ENCODE data around the gene GPX4. TPM values are rescaled to one million over a fixed set of nuclear protein-coding genes. Genes with fewer than 3 reads are reported as not detected.
A peak's percentile ranks its signal among the peaks of the same experiment; 100 is the strongest.

Gene GPX4
- total and polyA plus RNA-seq, 2 of the 13 experiments (the other 11 are each of a cell fraction or from before 2014, with no cell fraction given): 535 to 613 TPM

DNA sequence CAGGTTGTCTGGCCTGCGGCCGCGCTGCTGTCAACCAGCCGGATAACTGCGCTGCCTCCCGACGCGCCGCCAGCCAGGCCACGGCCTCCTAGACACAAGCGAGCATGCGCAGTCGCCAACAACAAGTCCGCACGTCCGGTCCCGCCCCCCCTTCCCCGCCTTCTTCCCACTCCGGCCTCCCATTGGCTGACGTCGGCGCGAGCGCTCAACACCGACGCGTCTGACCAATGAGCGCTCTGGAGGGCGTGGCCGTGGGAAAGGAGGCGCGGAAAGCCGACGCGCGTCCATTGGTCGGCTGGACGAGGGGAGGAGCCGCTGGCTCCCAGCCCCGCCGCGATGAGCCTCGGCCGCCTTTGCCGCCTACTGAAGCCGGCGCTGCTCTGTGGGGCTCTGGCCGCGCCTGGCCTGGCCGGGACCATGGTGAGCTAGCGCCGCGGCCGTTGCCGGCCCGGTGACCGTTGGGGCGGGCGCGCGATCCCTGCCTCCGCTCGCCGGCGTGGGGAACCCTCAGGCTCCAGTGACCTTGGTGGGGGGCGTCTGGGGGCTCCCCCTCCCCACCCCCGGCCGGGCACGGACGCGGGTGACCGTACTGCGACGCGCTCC, at the start of gene GPX4 (continued):
- TF ChIP-seq MTA3 (CRISPR knock-in tag; IDR thresholded peaks at IDR 0.05) (no peak), ZKSCAN5 (CRISPR knock-in tag; IDR thresholded peaks at IDR 0.05) (no peak), SRY (CRISPR knock-in tag; IDR thresholded peaks at IDR 0.05) (peak; percentile 82; the same call in 1 of the 2 replicates), TIGD3 (CRISPR knock-in tag; IDR thresholded peaks at IDR 0.05; ENCODE audit: borderline replicate concordance) (no peak), ZNF747 (CRISPR knock-in tag; IDR thresholded peaks at IDR 0.05; ENCODE audit: borderline replicate concordance) (no peak; the same call in 1 of the 2 replicates), MAZ (IDR thresholded peaks at IDR 0.05; ENCODE audit: borderline replicate concordance, low read depth, low read length) (no peak), MAZ (CRISPR knock-in tag; IDR thresholded peaks at IDR 0.05; ENCODE audit: low read depth) (peak; percentile 65; the same call in 1 of the 2 replicates), ZNF839 (CRISPR knock-in tag; IDR thresholded peaks at IDR 0.05; ENCODE audit: borderline replicate concordance) (no peak), ZNF12 (CRISPR knock-in tag; IDR thresholded peaks at IDR 0.05) (no peak), SIN3A (IDR thresholded peaks at IDR 0.05; ENCODE audit: borderline replicate concordance, low read depth, low read length) (peak; percentile 65; the same call in 1 of the 2 replicates), ZNF251 (CRISPR knock-in tag; IDR thresholded peaks at IDR 0.05) (no peak), FOSL2 (CRISPR knock-in tag; IDR thresholded peaks at IDR 0.05) (no peak), ZNF792 (CRISPR knock-in tag; IDR thresholded peaks at IDR 0.05) (peak; percentile 43; the same call in 1 of the 2 replicates), TCF7 (IDR thresholded peaks at IDR 0.05; ENCODE audit: low read depth) (no peak), TCF7L2 (IDR thresholded peaks at IDR 0.05; ENCODE audit: low read depth, low read length) (no peak), ZNF556 (CRISPR knock-in tag; IDR thresholded peaks at IDR 0.05; ENCODE audit: borderline replicate concordance) (no peak), SP4 (CRISPR knock-in tag; IDR thresholded peaks at IDR 0.05) (peak; percentile 98), FOXJ3 (CRISPR knock-in tag; IDR thresholded peaks at IDR 0.05; ENCODE audit: borderline replicate concordance) (no peak), ISX (CRISPR knock-in tag; conservative IDR thresholded peaks at IDR 0.05) (no peak), PAF1 (CRISPR knock-in tag; IDR thresholded peaks at IDR 0.05) (no peak), GZF1 (CRISPR knock-in tag; IDR thresholded peaks at IDR 0.05) (no peak), DPF2 (CRISPR knock-in tag; IDR thresholded peaks at IDR 0.05; ENCODE audit: borderline replicate concordance, low read depth) (no peak), SPEN (CRISPR knock-in tag; IDR thresholded peaks at IDR 0.05; ENCODE audit: low read depth) (peak; percentile 57), NFIB (CRISPR knock-in tag; IDR thresholded peaks at IDR 0.05; ENCODE audit: borderline replicate concordance) (no peak)
- TF ChIP-seq, protein P1, sequence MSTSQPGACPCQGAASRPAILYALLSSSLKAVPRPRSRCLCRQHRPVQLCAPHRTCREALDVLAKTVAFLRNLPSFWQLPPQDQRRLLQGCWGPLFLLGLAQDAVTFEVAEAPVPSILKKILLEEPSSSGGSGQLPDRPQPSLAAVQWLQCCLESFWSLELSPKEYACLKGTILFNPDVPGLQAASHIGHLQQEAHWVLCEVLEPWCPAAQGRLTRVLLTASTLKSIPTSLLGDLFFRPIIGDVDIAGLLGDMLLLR (CRISPR knock-in tag; IDR thresholded peaks at IDR 0.05): peak; percentile 90
- TF ChIP-seq, protein P2, sequence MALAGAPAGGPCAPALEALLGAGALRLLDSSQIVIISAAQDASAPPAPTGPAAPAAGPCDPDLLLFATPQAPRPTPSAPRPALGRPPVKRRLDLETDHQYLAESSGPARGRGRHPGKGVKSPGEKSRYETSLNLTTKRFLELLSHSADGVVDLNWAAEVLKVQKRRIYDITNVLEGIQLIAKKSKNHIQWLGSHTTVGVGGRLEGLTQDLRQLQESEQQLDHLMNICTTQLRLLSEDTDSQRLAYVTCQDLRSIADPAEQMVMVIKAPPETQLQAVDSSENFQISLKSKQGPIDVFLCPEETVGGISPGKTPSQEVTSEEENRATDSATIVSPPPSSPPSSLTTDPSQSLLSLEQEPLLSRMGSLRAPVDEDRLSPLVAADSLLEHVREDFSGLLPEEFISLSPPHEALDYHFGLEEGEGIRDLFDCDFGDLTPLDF (CRISPR knock-in tag; IDR thresholded peaks at IDR 0.05): no peak; the same call in 1 of the 2 replicates
- TF ChIP-seq, protein P3, sequence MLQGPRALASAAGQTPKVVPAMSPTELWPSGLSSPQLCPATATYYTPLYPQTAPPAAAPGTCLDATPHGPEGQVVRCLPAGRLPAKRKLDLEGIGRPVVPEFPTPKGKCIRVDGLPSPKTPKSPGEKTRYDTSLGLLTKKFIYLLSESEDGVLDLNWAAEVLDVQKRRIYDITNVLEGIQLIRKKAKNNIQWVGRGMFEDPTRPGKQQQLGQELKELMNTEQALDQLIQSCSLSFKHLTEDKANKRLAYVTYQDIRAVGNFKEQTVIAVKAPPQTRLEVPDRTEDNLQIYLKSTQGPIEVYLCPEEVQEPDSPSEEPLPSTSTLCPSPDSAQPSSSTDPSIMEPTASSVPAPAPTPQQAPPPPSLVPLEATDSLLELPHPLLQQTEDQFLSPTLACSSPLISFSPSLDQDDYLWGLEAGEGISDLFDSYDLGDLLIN (CRISPR knock-in tag; IDR thresholded peaks at IDR 0.05; ENCODE audit: borderline replicate concordance): no peak; the same call in 1 of the 2 replicates
